ENCODE data around the gene WWC2. TPM values are rescaled to one million over a fixed set of nuclear protein-coding genes. Genes with fewer than 3 reads are reported as not detected.

WWC2 gene
- total RNA-seq, 1 donor from 2014 or later, result 24.6 TPM

- DNase-seq (ENCODE audit: low read depth, low spot score), result no peak
- Mint-ChIP-seq H3K4me1 (peaks cover 18% of the 10 kb centered on the region), H3K4me3 (no peak overlapping the region), H3K36me3 (ENCODE audit: low read depth) (peaks cover 2% of the 10 kb centered on the region), H3K27ac (ENCODE audit: unreplicated experiment) (no peak overlapping the region), H3K27me3 (ENCODE audit: low read depth) (no peaks in the 10 kb centered on the region), H3K9me3 (no peaks in the 10 kb centered on the region)
- TF ChIP-seq, protein P1, sequence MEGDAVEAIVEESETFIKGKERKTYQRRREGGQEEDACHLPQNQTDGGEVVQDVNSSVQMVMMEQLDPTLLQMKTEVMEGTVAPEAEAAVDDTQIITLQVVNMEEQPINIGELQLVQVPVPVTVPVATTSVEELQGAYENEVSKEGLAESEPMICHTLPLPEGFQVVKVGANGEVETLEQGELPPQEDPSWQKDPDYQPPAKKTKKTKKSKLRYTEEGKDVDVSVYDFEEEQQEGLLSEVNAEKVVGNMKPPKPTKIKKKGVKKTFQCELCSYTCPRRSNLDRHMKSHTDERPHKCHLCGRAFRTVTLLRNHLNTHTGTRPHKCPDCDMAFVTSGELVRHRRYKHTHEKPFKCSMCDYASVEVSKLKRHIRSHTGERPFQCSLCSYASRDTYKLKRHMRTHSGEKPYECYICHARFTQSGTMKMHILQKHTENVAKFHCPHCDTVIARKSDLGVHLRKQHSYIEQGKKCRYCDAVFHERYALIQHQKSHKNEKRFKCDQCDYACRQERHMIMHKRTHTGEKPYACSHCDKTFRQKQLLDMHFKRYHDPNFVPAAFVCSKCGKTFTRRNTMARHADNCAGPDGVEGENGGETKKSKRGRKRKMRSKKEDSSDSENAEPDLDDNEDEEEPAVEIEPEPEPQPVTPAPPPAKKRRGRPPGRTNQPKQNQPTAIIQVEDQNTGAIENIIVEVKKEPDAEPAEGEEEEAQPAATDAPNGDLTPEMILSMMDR (conservative IDR thresholded peaks at IDR 0.05), result no peak
These were observed 33.8 kb downstream of the WWC2 start for GRCh38 chr4:183132865-183133264.

DNA sequence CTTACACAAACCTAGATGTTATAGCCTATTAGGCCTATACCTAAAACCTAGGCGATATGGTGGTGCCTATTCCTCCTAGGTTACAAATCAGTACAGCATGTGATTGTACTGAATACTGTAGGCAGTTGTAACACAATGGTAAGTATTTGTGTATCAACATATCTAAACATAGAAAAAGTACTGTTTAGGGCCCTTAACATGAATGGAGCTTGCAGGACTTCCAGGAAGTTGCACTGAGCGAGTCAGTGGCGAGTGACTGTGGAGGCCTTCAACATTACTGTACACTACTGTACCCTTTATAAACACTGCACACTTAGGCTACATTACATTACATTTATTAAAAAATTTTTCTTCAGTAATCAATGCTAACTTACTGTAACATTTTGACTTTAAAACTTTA lies 37.8 kb downstream of the WWC2 start:
- H3K27me3 Mint-ChIP-seq (ENCODE audit: low read depth), result no peaks in the 10 kb centered on the region
- TF ChIP-seq, protein P1 (conservative IDR thresholded peaks at IDR 0.05), result no peak
- H3K36me3 Mint-ChIP-seq (ENCODE audit: low read depth), result peaks cover 4% of the 10 kb centered on the region
- no peak for DNase-seq (ENCODE audit: low read depth, low spot score)
- peaks cover 13% of the 10 kb centered on the region for H3K4me1 Mint-ChIP-seq
- no peak overlapping the region for H3K4me3 Mint-ChIP-seq
- H3K9me3 Mint-ChIP-seq, result peaks cover 3% of the 10 kb centered on the region
- no peak overlapping the region for H3K27ac Mint-ChIP-seq (ENCODE audit: unreplicated experiment)

GRCh38 chr4:183139058-183139750 lies 40.1 kb downstream of the WWC2 start:
- H3K9me3 Mint-ChIP-seq, result peaks cover 3% of the 10 kb centered on the region
- DNase-seq (ENCODE audit: low read depth, low spot score), result no peak
- no peak overlapping the region for H3K4me3 Mint-ChIP-seq
- no peak overlapping the region for H3K27ac Mint-ChIP-seq (ENCODE audit: unreplicated experiment)
- TF ChIP-seq, protein P1 (conservative IDR thresholded peaks at IDR 0.05), result no peak
- no peaks in the 10 kb centered on the region for H3K27me3 Mint-ChIP-seq (ENCODE audit: low read depth)
- H3K36me3 Mint-ChIP-seq (ENCODE audit: low read depth), result peaks cover 4% of the 10 kb centered on the region
- peaks cover 14% of the 10 kb centered on the region for H3K4me1 Mint-ChIP-seq

GRCh38 chr4:183139972-183140570 lies 41.0 kb downstream of the WWC2 start:
- no peak overlapping the region for H3K4me3 Mint-ChIP-seq
- DNase-seq (ENCODE audit: low read depth, low spot score), result no peak
- no peaks in the 10 kb centered on the region for H3K27me3 Mint-ChIP-seq (ENCODE audit: low read depth)
- TF ChIP-seq, protein P1 (conservative IDR thresholded peaks at IDR 0.05), result no peak
- H3K4me1 Mint-ChIP-seq, result peaks cover 20% of the 10 kb centered on the region
- H3K9me3 Mint-ChIP-seq, result peaks cover 3% of the 10 kb centered on the region
- H3K27ac Mint-ChIP-seq (ENCODE audit: unreplicated experiment), result no peak overlapping the region
- peaks cover 4% of the 10 kb centered on the region for H3K36me3 Mint-ChIP-seq (ENCODE audit: low read depth)

DNA sequence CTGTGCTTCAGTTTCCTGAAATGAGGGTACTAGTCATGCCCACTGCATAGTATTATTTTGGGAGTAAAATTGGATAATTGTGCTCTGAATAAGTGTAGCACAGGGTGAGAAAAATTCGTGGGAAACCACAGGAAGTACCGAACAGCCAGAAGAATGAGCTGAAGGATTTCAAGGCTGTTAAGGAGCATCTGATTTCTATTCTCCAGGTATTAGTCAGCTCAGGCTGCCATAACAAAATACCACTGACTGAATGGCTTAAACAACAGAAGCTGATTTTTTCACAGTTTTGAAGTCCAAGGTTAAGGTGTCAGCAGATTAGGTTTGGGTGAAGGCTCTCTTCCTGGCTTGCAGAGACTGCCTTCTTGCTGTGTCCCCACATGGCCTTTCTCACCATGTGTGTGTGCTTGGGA lies 41.9 kb downstream of the WWC2 start:
- Mint-ChIP-seq H3K36me3 (ENCODE audit: low read depth) (peaks cover 2% of the 10 kb centered on the region), H3K27ac (ENCODE audit: unreplicated experiment) (no peak overlapping the region), H3K9me3 (peaks cover 3% of the 10 kb centered on the region), H3K4me1 (peaks cover 20% of the 10 kb centered on the region), H3K4me3 (no peak overlapping the region), H3K27me3 (ENCODE audit: low read depth) (no peaks in the 10 kb centered on the region)
- TF ChIP-seq, protein P1 (conservative IDR thresholded peaks at IDR 0.05), result no peak
- no peak for DNase-seq (ENCODE audit: low read depth, low spot score)

Measured in neural crest cell (in vitro differentiated cells).